IPS-18a (cell line): ENCODE measurements around the gene TF.

ENCODE experiments used
- H3K27ac ChIP-seq: one replicate; pipeline ENCODE4 v1.5.1; 2013; ENCODE audit warnings: low read length
- H3K27me3 ChIP-seq: one replicate; pipeline ENCODE4 v1.6.1; 2013; ENCODE audit warnings: mild to moderate bottlenecking, low read length; ENCODE audit not compliant: control insufficient read depth, insufficient read depth
- H3K36me3 ChIP-seq: one replicate; pipeline ENCODE4 v1.6.1; 2013; ENCODE audit warnings: low read depth, low read length; ENCODE audit not compliant: control insufficient read depth
- H3K4me1 ChIP-seq: one replicate; pipeline ENCODE4 v1.6.1; 2013; ENCODE audit warnings: low read depth, low read length; ENCODE audit not compliant: control insufficient read depth
- H3K4me3 ChIP-seq: one replicate; pipeline ENCODE4 v1.5.1; 2013; ENCODE audit warnings: low read length
- H3K9ac ChIP-seq: one replicate; pipeline ENCODE4 v1.6.1; 2013; ENCODE audit warnings: mild to moderate bottlenecking, low read length, moderate library complexity
- H3K9me3 ChIP-seq: one replicate; pipeline ENCODE4 v1.6.1; 2013; ENCODE audit warnings: low read depth, low read length; ENCODE audit not compliant: control insufficient read depth

TF gene

GRCh38 chr3:133799794-133800585 lies 53.8 kb downstream of the TF start:
- no peak overlapping the region for H3K4me3 ChIP-seq
- H3K4me1 ChIP-seq, result peaks cover under 1% of the 10 kb centered on the region
- H3K27me3 ChIP-seq, result no peaks in the 10 kb centered on the region
- no peaks in the 10 kb centered on the region for H3K36me3 ChIP-seq
- peaks cover 3% of the 10 kb centered on the region for H3K9me3 ChIP-seq
- H3K27ac ChIP-seq, result no peak overlapping the region
- H3K9ac ChIP-seq, result no peak overlapping the region

DNA sequence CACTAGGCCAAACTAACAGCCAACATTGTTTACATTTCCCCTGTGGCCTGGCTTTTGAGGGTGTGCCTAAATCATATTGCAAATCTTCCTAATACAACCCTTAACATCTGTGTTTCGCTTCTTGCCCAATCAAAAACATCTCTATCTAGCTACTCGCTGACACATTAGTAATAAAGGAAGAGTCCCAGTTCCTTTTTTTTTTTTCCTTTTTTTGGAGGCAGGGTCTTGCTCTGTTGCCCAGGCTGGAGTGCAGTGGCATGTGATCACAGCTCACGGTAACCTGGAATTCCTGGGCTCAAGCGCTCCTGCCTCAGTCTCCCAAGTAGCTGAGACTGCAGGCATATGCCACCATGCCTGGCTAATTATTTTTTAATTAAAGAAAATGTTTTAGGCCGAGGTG lies 57.3 kb downstream of the TF start:
- no peak overlapping the region for H3K9ac ChIP-seq
- H3K9me3 ChIP-seq, result no peaks in the 10 kb centered on the region
- H3K36me3 ChIP-seq, result peaks cover 8% of the 10 kb centered on the region
- no peak overlapping the region for H3K27ac ChIP-seq
- peaks cover 8% of the 10 kb centered on the region for H3K4me1 ChIP-seq
- H3K4me3 ChIP-seq, result no peak overlapping the region
- no peaks in the 10 kb centered on the region for H3K27me3 ChIP-seq

DNA sequence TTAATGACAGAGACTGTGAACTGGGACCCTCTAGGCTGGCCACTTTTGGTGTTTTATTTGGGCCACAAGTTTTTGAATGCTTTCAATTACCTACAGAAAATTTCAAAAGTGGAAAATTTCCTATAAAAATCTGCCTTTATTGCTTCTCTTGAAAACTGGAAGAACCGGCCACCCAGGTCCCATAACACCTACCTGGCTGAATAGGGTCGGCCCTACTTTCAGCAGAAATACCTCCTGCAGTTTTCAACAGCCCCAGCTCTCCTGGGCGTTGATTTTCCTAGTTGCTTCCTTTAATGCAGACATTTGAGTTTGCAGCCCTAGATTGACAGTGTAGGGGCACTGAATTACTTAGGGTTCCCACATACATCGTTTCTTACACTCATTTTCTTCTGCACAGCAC lies 58.7 kb downstream of the TF start:
- no peak overlapping the region for H3K27ac ChIP-seq
- peaks cover 8% of the 10 kb centered on the region for H3K4me1 ChIP-seq
- H3K36me3 ChIP-seq, result peaks cover 14% of the 10 kb centered on the region
- peak overlapping the region; percentile 87 for H3K4me3 ChIP-seq
- no peaks in the 10 kb centered on the region for H3K9me3 ChIP-seq
- H3K27me3 ChIP-seq, result no peaks in the 10 kb centered on the region
- H3K9ac ChIP-seq, result no peak overlapping the region

GRCh38 chr3:133805384-133805701 lies 59.1 kb downstream of the TF start:
- H3K27ac ChIP-seq, result no peak overlapping the region
- peak overlapping the region; percentile 87 for H3K4me3 ChIP-seq
- no peak overlapping the region for H3K9ac ChIP-seq

GRCh38 chr3:133805702-133806475 lies 59.7 kb downstream of the TF start, which contains the start of gene SRPRB:
Gene SRPRB, plus strand, starts transcription at chr3:133805815. Its CDS starts 34 bp downstream, at chr3:133805849.
- Histone ChIP-seq H3K36me3 (peaks cover 24% of the 10 kb centered on the region), H3K4me3 (peak within 1 kb of the TSS; percentile 87), H3K9me3 (no peaks in the 10 kb centered on the region), H3K9ac (peak within 1 kb of the TSS; percentile 75), H3K4me1 (peaks cover 8% of the 10 kb centered on the region), H3K27me3 (no peaks in the 10 kb centered on the region), H3K27ac (no peak within 1 kb of the TSS)

More at GRCh38 chr3:133805384-133805701, 59.1 kb downstream of the TF start:
- Histone ChIP-seq H3K27me3 (no peaks in the 10 kb centered on the region), H3K4me1 (peaks cover 8% of the 10 kb centered on the region), H3K9me3 (no peaks in the 10 kb centered on the region), H3K36me3 (peaks cover 19% of the 10 kb centered on the region)

- Histone ChIP-seq H3K27ac (no peak overlapping the region), H3K4me1 (no peaks in the 10 kb centered on the region), H3K27me3 (no peaks in the 10 kb centered on the region), H3K36me3 (peaks cover 72% of the 10 kb centered on the region), H3K4me3 (no peak overlapping the region), H3K9me3 (no peaks in the 10 kb centered on the region), H3K9ac (no peak overlapping the region)
These were observed 66.7 kb downstream of the TF start for GRCh38 chr3:133812872-133813271.

DNA sequence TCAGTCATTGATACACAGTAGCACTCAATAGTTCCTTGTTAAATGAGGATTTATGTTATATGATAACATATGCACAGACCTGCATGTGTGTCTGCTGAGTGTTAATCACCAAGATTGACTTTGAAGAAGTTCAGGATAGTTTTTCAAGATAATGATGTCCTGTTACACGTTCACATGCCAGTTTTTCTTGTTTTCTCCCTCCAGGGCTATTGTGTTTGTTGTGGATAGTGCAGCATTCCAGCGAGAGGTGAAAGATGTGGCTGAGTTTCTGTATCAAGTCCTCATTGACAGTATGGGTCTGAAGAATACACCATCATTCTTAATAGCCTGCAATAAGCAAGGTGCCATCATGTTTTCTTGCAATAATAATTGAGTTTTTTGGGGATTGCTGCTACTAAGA lies 69.2 kb downstream of the TF start:
- Histone ChIP-seq H3K9me3 (no peaks in the 10 kb centered on the region), H3K27ac (no peak overlapping the region), H3K4me1 (no peaks in the 10 kb centered on the region), H3K4me3 (no peak overlapping the region), H3K36me3 (peaks cover 70% of the 10 kb centered on the region), H3K27me3 (no peaks in the 10 kb centered on the region), H3K9ac (no peak overlapping the region)

- H3K36me3 ChIP-seq, result peaks cover 63% of the 10 kb centered on the region
- peaks cover 18% of the 10 kb centered on the region for H3K4me1 ChIP-seq
- no peaks in the 10 kb centered on the region for H3K9me3 ChIP-seq
- H3K9ac ChIP-seq, result no peak overlapping the region
- no peak overlapping the region for H3K27ac ChIP-seq
- no peak overlapping the region for H3K4me3 ChIP-seq
- no peaks in the 10 kb centered on the region for H3K27me3 ChIP-seq
These were observed 73.9 kb downstream of the TF start for GRCh38 chr3:133820129-133820528.

DNA sequence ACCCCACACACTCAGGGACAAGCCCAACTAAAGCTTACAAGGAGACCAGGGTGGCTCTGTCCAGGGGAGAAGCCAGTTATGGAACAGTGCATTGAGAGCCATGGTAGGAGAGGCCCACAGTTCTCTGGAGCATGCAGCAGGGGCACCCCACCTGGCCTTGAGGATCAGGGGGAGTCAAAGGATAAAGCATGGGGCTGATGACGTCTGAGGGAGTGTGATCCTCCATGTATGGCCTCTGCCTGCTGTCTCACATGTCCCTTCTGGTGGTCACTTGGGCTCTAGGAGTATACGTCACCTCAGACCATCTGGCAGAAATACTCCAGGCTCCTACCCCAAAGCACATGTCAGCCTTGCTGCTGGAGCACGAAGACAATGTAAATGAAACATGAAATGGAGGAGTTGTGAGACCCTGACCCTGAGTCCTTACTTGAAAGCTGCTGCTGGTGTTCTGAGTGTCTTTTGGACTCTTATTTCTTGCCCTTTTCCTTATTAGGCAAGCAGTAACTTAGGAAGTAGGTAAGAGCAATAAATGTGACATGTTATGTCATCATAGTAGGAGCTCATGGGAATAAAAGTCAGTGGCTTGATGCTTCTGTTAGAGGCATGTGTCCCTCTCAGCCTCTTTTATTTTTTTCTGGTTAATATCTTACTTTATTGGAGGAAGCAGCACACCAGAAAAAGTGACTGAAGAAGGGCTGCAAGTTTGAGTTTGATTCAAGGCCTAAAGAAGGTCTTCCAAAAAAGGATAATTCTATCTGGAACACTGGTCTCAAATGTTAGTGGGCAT lies 74.9 kb downstream of the TF start:
- no peak overlapping the region for H3K9ac ChIP-seq
- peaks cover 18% of the 10 kb centered on the region for H3K4me1 ChIP-seq
- H3K4me3 ChIP-seq, result no peak overlapping the region
- H3K36me3 ChIP-seq, result peaks cover 53% of the 10 kb centered on the region
- no peaks in the 10 kb centered on the region for H3K9me3 ChIP-seq
- no peak overlapping the region for H3K27ac ChIP-seq
- no peaks in the 10 kb centered on the region for H3K27me3 ChIP-seq

DNA sequence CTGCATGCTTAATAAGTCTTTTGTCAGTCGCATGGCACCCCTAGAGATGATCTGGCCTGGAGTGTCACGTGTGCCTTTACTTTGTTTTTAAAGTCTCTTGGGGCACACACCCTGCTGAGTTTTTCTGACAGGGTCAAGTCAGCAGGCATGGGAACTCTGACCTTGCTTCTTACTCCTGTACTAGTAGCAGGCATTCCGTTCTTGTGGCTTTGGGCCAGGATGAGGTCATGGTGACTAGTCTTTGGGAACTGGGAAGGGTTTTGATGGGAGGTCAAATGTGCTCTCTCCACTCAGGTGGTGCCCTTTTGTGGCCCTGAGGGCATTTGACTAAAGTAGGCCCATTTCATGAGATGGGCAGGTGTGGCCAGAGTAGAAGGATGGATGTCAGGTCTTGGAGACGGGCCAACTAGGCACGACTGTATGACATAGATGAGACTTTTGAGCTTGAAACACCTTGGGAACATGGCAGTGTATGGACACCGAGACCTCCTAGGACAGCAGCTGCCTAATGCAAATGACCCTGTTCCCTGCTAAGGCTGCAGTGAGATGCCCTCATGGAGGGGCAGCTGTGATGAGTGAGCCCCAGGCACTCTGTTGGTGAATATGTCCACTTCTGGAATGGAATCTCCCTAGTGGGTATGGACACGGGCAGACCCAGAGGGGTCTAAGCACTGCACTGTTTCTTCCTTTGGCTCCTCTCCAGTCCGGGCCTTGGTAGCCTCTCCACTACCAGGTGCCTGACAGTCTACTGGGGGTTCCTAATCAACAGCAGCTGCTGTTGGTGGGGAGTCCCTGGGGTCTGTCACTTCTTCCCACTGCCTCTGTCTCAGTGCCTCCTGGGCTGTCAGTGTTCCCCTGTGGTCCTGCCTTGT lies 75.8 kb downstream of the TF start:
- Histone ChIP-seq H3K27me3 (no peaks in the 10 kb centered on the region), H3K36me3 (peaks cover 44% of the 10 kb centered on the region), H3K4me1 (peaks cover 18% of the 10 kb centered on the region), H3K4me3 (no peak overlapping the region), H3K9me3 (no peaks in the 10 kb centered on the region), H3K27ac (no peak overlapping the region), H3K9ac (no peak overlapping the region)
